GM12891 (cell line): ENCODE measurements around the gene PXMP4.

Experiments used
- PAX5 ChIP-seq: IDR thresholded peaks from 2 replicates; pipeline ENCODE4 v1.6.1; 2011; ENCODE audit warnings: low read length, moderate library complexity, mild to moderate bottlenecking; ENCODE audit not compliant: insufficient read depth, severe bottlenecking
- POLR2A ChIP-seq: IDR thresholded peaks from 2 replicates; pipeline ENCODE4 v1.6.1; 2011; ENCODE audit warnings: low read depth, low read length, control low read depth
- POLR2AphosphoS5 ChIP-seq: IDR thresholded peaks from 2 replicates; pipeline ENCODE4 v1.6.1; 2011; ENCODE audit warnings: low read depth, low read length, control low read depth
- POU2F2 ChIP-seq: IDR thresholded peaks from 2 replicates; pipeline ENCODE4 v1.6.1; 2011; ENCODE audit warnings: low read depth, mild to moderate bottlenecking, control low read depth, low read length, moderate library complexity
- SPI1 ChIP-seq: IDR thresholded peaks from 2 replicates; pipeline ENCODE4 v1.6.1; 2011; ENCODE audit warnings: low read depth, low read length, control low read depth
- TAF1 ChIP-seq: IDR thresholded peaks from 2 replicates; pipeline ENCODE4 v1.6.1; 2011; ENCODE audit warnings: low read depth, low read length, control low read depth

GRCh38 chr20:33681728-33682353 lies 38.3 kb downstream of the PXMP4 start:
- TF ChIP-seq POLR2A (no peak), POLR2AphosphoS5 (no peak), TAF1 (no peak), PAX5 (no peak), POU2F2 (no peak), SPI1 (no peak)
